Fibroblast of villous mesenchyme (primary cell): ENCODE data around the gene PLCL1. TPM values are rescaled to one million over a fixed set of nuclear protein-coding genes. Genes with fewer than 3 reads are reported as not detected.

ENCODE experiments used
- DNase-seq: peaks from one replicate; pipeline ENCODE4 v3.0.0-alpha.2; 2010; ENCODE audit warnings: low read depth
- H3K4me3 ChIP-seq: 2 replicates; pipeline ENCODE4 v1.5.1; 2011; ENCODE audit warnings: low read depth, mild to moderate bottlenecking, low read length
- CTCF ChIP-seq: IDR thresholded peaks from 2 replicates; pipeline ENCODE4 v1.5.1; 2012; ENCODE audit warnings: low read depth, mild to moderate bottlenecking, low read length; ENCODE audit not compliant: insufficient read depth
- total RNA-seq: library from RNA; depleted of rRNA; stranded (reverse); fragments of >200 nt; gene quantifications from 2 replicates; pipeline ENCODE4 v1.2.3, GENCODE V29; 2012

The PLCL1 gene
- total RNA-seq, 1 donor: 0.43 TPM

GRCh38 chr2:198096002-198096401, 291.6 kb downstream of the PLCL1 start:
- no peak for TF ChIP-seq CTCF
- no peak for DNase-seq
- no peak overlapping the region for H3K4me3 ChIP-seq

- no peak for DNase-seq
- no peak overlapping the region for H3K4me3 ChIP-seq
- no peak for TF ChIP-seq CTCF
These were observed 292.6 kb downstream of the PLCL1 start for GRCh38 chr2:198096965-198097364.

GRCh38 chr2:198097630-198098029, 293.2 kb downstream of the PLCL1 start:
- no peak for DNase-seq
- no peak overlapping the region for H3K4me3 ChIP-seq
- no peak for TF ChIP-seq CTCF

- H3K4me3 ChIP-seq: no peak overlapping the region
- no peak for DNase-seq
- TF ChIP-seq CTCF: no peak
These were observed 294.0 kb downstream of the PLCL1 start for GRCh38 chr2:198098386-198098785.

- no peak overlapping the region for H3K4me3 ChIP-seq
- TF ChIP-seq CTCF: no peak
- no peak for DNase-seq
These were observed 294.5 kb downstream of the PLCL1 start for GRCh38 chr2:198098918-198099317.

GRCh38 chr2:198100346-198100745, 296.0 kb downstream of the PLCL1 start:
- TF ChIP-seq CTCF: no peak
- DNase-seq: peak; percentile 33
- no peak overlapping the region for H3K4me3 ChIP-seq

- DNase-seq: no peak
- TF ChIP-seq CTCF: no peak
- no peak overlapping the region for H3K4me3 ChIP-seq
These were observed 297.3 kb downstream of the PLCL1 start for GRCh38 chr2:198101688-198102087.
